ENCODE results near the gene ZNF467. TPM values are rescaled to one million over a fixed set of nuclear protein-coding genes. Genes with fewer than 3 reads are reported as not detected.

Gene ZNF467
- total and polyA plus RNA-seq, 11 donors = 2.6 to 9.5 (median 4.7) TPM

DNA sequence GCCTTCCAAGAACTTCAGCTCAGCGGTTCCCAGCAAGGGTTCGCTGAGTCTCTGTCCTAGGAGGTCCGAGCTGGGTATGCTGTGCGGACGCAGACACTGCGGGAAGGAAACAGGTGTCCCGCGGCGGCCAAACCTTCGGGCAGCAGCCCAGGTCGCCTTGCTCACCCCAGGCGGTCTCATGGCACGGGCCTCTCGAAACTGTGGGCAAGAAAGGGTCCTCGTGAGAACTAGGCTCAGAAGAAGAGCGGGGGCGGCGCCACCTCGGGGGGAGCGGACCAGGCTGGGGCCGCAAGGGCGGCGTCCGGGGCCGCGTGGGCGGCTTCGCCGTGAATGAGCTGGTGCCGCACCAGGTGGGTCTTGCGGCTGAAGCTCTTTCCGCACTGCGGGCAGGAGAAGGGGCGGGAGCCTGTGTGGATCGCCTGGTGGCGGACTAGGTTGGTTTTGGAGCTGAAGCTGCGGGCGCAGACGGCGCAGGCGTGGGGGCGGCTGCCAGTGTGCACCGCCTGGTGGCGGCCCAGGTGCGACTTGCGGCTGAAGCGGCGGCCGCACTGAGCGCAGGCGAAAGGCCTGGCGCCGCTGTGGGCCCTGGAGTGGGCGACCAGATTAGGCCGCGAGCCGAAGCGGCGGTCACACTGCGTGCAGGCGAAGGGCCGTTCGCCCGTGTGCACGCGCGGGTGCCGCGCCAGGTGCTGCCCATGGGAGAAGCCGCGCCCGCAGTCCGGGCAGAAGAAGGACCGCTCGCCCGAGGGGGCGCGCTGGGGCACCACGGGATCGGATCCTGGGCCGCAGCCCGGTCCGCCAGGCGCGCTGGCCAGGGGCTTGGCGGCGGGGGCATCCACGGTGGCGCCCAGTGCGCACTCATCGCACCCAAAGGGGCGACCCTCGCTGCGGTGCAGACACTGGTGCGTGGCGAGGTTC is 8.6 kb downstream of the ZNF467 start:
- intact Hi-C loops (cut with DNase I) = no loop called here
- Histone ChIP-seq H3K36me3 (peaks cover 0 to 44% (median 11%) of the 10 kb centered on the region in 9 donors), H3K4me1 (peaks cover 0 to 13% (median 0%) of the 10 kb centered on the region in 12 donors), H3K4me3 (peak overlapping the region in 5 of 12 donors; percentile 1 to 35 (median 14)), H3K9me3 (no peaks in the 10 kb centered on the region), H3K27ac (no peak overlapping the region), H3K27me3 (peaks cover 0 to 44% (median 17%) of the 10 kb centered on the region in 9 donors)
- no peak for TF ChIP-seq POLR2A (IDR thresholded peaks at IDR 0.05)
- TF ChIP-seq, protein P1, sequence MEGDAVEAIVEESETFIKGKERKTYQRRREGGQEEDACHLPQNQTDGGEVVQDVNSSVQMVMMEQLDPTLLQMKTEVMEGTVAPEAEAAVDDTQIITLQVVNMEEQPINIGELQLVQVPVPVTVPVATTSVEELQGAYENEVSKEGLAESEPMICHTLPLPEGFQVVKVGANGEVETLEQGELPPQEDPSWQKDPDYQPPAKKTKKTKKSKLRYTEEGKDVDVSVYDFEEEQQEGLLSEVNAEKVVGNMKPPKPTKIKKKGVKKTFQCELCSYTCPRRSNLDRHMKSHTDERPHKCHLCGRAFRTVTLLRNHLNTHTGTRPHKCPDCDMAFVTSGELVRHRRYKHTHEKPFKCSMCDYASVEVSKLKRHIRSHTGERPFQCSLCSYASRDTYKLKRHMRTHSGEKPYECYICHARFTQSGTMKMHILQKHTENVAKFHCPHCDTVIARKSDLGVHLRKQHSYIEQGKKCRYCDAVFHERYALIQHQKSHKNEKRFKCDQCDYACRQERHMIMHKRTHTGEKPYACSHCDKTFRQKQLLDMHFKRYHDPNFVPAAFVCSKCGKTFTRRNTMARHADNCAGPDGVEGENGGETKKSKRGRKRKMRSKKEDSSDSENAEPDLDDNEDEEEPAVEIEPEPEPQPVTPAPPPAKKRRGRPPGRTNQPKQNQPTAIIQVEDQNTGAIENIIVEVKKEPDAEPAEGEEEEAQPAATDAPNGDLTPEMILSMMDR (IDR thresholded peaks at IDR 0.05) = peak in 4 of 12 donors; percentile 13 to 34 (median 26)
- WGBS, 4 donors = 44 to 75% (median 65%) methylated on average over 46 to 96 of the region's 96 CpGs
- ATAC-seq (peak in 3 of 4 donors; percentile 43 to 70 (median 53)), DNase-seq (no peak)

DNA sequence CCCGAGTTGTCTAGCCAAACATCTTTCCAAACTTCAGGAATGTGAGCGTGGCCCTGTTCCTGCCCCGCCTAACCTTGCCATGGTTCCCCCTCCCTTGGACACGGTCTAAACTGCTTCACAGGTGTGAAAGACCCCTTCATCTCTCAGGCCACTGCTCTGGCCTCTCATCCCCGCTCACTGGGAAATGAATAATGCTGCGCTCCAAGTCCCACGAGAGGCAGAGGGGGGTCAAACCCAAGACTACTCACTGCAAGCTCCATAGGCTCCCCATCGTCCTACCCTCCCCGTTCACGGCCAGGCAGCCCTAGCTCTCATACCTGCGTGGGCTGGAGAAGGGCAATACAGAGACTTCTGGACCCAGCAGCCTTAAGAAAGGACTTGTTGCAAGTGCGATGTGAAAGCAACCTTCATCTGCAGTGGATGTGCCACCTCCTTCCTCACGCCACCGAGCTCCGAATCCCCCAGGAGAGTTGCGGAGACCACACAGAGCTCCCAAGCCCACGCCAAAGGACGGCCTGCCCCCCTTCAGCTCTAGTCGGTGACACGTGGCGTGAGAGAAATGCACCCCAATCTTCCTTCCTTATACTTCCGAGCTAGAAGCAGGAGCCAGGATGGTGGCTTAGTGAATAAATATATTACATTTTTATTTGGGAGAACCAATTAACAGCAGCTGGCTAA is 9.7 kb downstream of the ZNF467 start:
- Histone ChIP-seq H3K9me3 (no peaks in the 10 kb centered on the region), H3K4me3 (no peak overlapping the region), H3K27me3 (peaks cover 0 to 44% (median 17%) of the 10 kb centered on the region in 9 donors), H3K36me3 (peaks cover 0 to 36% (median 7%) of the 10 kb centered on the region in 9 donors), H3K27ac (no peak overlapping the region), H3K4me1 (peaks cover 0 to 13% (median 0%) of the 10 kb centered on the region in 12 donors)
- intact Hi-C loops (cut with DNase I) = no loop called here
- DNase-seq = no peak
- ATAC-seq = no peak
- 77 to 86% (median 80%) methylated on average over 22 of the region's 22 CpGs for WGBS, 4 donors
- TF ChIP-seq, protein P1 (IDR thresholded peaks at IDR 0.05) = no peak
- TF ChIP-seq POLR2A (IDR thresholded peaks at IDR 0.05) = no peak

DNA sequence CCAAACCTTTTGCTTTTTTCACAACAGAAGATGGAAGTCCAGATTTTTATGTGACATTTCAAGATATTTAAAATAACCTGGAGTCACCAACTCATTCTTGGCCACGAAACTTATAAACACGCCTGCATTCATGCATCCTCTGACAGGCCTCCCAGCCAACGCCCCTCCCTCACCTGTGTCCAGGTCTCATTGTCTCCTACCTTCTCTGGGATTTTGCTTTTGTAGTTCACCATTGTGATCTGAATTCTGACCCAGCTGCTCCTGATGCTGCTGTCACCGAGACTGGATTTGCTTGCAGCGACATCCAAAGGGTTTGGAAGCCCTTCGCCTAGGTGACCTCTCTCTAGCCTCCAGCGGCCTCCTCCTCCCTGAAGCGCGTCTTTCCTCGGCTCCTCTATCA is 10.8 kb downstream of the ZNF467 start:
- intact Hi-C loops (cut with DNase I) = no loop called here
- peaks cover 0 to 39% (median 17%) of the 10 kb centered on the region in 9 donors for H3K27me3 ChIP-seq
- no peak for DNase-seq
- ATAC-seq = no peak
- no peak overlapping the region for H3K4me3 ChIP-seq
- no peak overlapping the region for H3K27ac ChIP-seq
- no peaks in the 10 kb centered on the region for H3K9me3 ChIP-seq
- TF ChIP-seq, protein P1 (IDR thresholded peaks at IDR 0.05) = no peak
- no peak for TF ChIP-seq POLR2A (IDR thresholded peaks at IDR 0.05)
- H3K36me3 ChIP-seq = peaks cover 0 to 25% (median 3%) of the 10 kb centered on the region in 9 donors
- H3K4me1 ChIP-seq = peaks cover 0 to 13% (median 0%) of the 10 kb centered on the region in 12 donors
- 88 to 94% (median 90%) methylated on average over 10 of the region's 10 CpGs for WGBS, 4 donors

DNA sequence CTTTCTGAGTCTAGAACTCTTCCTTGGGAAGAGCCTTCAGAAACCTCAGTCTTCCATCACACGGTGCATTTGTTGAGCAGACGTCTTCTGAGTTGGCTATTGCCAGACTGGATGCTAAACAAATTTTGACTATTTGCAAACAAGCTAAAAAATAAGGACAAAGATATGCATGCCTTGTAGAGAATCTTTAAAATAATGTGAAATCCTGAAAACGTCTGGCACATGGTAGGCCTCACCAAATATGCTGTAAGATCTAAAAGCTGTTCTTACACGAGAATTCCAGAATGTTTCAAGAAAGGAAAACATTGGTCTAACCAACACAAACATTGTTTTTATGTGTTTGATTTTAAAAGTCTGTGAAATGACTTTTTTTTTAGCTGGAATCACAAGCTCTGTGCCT is 11.3 kb downstream of the ZNF467 start:
- Histone ChIP-seq H3K9me3 (no peaks in the 10 kb centered on the region), H3K27ac (no peak overlapping the region), H3K27me3 (peaks cover 0 to 34% (median 15%) of the 10 kb centered on the region in 9 donors), H3K4me1 (peaks cover 0 to 13% (median 0%) of the 10 kb centered on the region in 12 donors), H3K4me3 (no peak overlapping the region), H3K36me3 (peaks cover 0 to 20% (median 0%) of the 10 kb centered on the region in 9 donors)
- WGBS, 4 donors = 79 to 90% (median 87%) methylated on average over 4 of the region's 4 CpGs
- TF ChIP-seq, protein P1 (IDR thresholded peaks at IDR 0.05) = no peak
- TF ChIP-seq POLR2A (IDR thresholded peaks at IDR 0.05) = no peak
- intact Hi-C loops (cut with DNase I) = no loop called here
- ATAC-seq (no peak), DNase-seq (no peak)
